ENCODE results near the gene PAPOLB. TPM values are rescaled to one million over a fixed set of nuclear protein-coding genes. Genes with fewer than 3 reads are reported as not detected.

PAPOLB gene
- total and polyA plus RNA-seq, 2 of the 8 experiments (the other 6 are each of a cell fraction or from before 2014, with no cell fraction given): 0.02 to 0.15 TPM

DNA sequence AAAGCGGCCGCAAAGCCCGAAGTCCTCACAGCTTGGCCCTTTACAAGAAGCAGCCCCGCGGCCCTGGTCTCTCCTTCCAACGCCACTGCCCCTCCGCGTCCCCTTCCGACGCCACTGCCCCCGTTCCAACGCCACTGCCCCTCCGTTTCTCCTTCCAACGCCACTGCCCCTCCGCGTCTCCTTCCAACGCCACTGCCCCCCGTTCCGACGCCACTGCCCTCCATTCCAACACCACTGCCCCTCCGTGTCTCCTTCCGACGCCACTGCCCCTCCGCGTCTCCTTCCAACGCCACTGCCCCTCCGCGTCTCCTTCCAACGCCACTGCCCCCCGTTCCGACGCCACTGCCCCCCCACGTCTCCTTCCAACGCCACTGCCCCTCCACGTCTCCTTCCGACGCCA, 53.3 kb downstream of the PAPOLB start:
- Histone ChIP-seq H3K9ac (replicated peaks in 1 of 4; ENCODE audit: extremely low read depth in 1 of 4, low read depth in 3 of 4, low read length in 3 of 4) (no peak overlapping the region), H2AK5ac (ENCODE audit: low read depth, low read length) (no peak overlapping the region), H3K9me3 (ENCODE audit: insufficient read depth in 2 of 2, low read depth in 1 of 2, low read length in 1 of 2) (no peaks in the 10 kb centered on the region), H2BK15ac (ENCODE audit: low read length) (no peak overlapping the region), H4K91ac (replicated peaks; ENCODE audit: insufficient read length, low read length) (no peak overlapping the region), H3K18ac (ENCODE audit: extremely low read depth, low read length) (no peak overlapping the region), H3K79me1 (ENCODE audit: low read depth, low read length) (no peaks in the 10 kb centered on the region), H3K23me2 (ENCODE audit: low read depth, low read length) (no peaks in the 10 kb centered on the region), H2BK5ac (ENCODE audit: low read depth, low read length) (no peak overlapping the region), H3K56ac (replicated peaks; ENCODE audit: insufficient read length, low read depth, low read length) (no peak overlapping the region), H3K4me1 (replicated peaks in 1 of 4; ENCODE audit: control insufficient read depth in 3 of 4, insufficient read depth in 4 of 4, low read length in 3 of 4) (peaks cover 0 to 7% (median 1%) of the 10 kb centered on the region in 4 experiments; a peak in 1 of 7 replicates), H4K20me1 (replicated peaks in 1 of 2; ENCODE audit: control insufficient read depth in 1 of 2, insufficient read depth in 2 of 2, low read length in 2 of 2) (no peaks in the 10 kb centered on the region), H3K23ac (ENCODE audit: insufficient read length) (no peak overlapping the region), H3K4ac (replicated peaks; ENCODE audit: insufficient read length, low read depth, low read length) (no peak overlapping the region), H3K4me2 (ENCODE audit: insufficient read depth in 1 of 2, low read depth in 2 of 2, low read length in 2 of 2) (no peak overlapping the region), H2BK20ac (ENCODE audit: low read length) (no peak overlapping the region), H4K5ac (ENCODE audit: insufficient read length, low read depth, low read length) (no peak overlapping the region), H4K8ac (ENCODE audit: extremely low read depth, insufficient read depth, low read length) (no peak overlapping the region), H3K36me3 (ENCODE audit: control insufficient read depth in 2 of 4, insufficient read depth in 4 of 4, low read length in 3 of 4) (no peaks in the 10 kb centered on the region), H3K27me3 (replicated peaks in 1 of 4; ENCODE audit: control insufficient read depth in 3 of 4, extremely low read depth in 1 of 4, insufficient read depth in 3 of 4, low read length in 3 of 4) (no peaks in the 10 kb centered on the region), H2BK120ac (replicated peaks; ENCODE audit: low read depth, low read length) (no peak overlapping the region), H2AFZ (ENCODE audit: low read length) (no peak overlapping the region), H3K27ac (ENCODE audit: low read depth, low read length) (no peak overlapping the region), H3K4me3 (ENCODE audit: extremely low read depth in 1 of 4, insufficient read depth in 2 of 4, low read depth in 3 of 4, low read length in 4 of 4) (no peak overlapping the region), H3K79me2 (ENCODE audit: control insufficient read depth in 1 of 2, insufficient read depth in 2 of 2, low read length in 2 of 2) (no peaks in the 10 kb centered on the region), H2BK12ac (ENCODE audit: low read depth, low read length) (no peak overlapping the region), H3K14ac (ENCODE audit: insufficient read length) (no peak overlapping the region)
- DNase-seq (ENCODE audit: low read depth in 1 of 2, low spot score in 2 of 2) (no peak), FAIRE-seq (no peak)
- CTCF ChIA-PET (ENCODE audit: partially characterized antibody): interaction anchor here (1.1 to 2.2 kb wide), 2 partner anchors 10 to 17 kb away, joined by 7 read pairs; no protein-coding TSS in a partner anchor
- 70% methylated on average over 2 of the region's 37 CpGs; no CpG with 5 or more reads in 1 of the 2 experiments for WGBS, 2 experiments (ENCODE audit: extremely low coverage in 1 of 2, insufficient coverage in 1 of 2, insufficient read length in 1 of 2, insufficient replicate concordance in 2 of 2, low coverage in 1 of 2, low lambda C conversion rate in 2 of 2, missing lambda C conversion rate in 1 of 2)
- TF ChIP-seq RXRA (IDR thresholded peaks at IDR 0.05; ENCODE audit: insufficient read depth, low read depth, low read length) (no peak), HDAC6 (IDR thresholded peaks at IDR 0.05; ENCODE audit: low read depth, low read length) (no peak)
- POLR2A ChIA-PET (ENCODE audit: partially characterized antibody): interaction anchor here (0.6 kb wide), 1 partner anchor 278 kb away, joined by 4 read pairs; no protein-coding TSS in a partner anchor

Data from H1 (cell line).